HepG2 (cell line): ENCODE measurements around the gene ESPN. TPM values are rescaled to one million over a fixed set of nuclear protein-coding genes. Genes with fewer than 3 reads are reported as not detected.
A peak's percentile ranks its signal among the peaks of the same experiment; 100 is the strongest.

Source experiments
- AKAP8 ChIP-seq: sonication (generic); formaldehyde crosslinking; IDR thresholded peaks from 2 replicates; pipeline ENCODE4 v1.5.1; 2020; ENCODE audit warnings: mild to moderate bottlenecking, missing genetic modification reagents
- ARID2 ChIP-seq: sonication (generic); formaldehyde crosslinking; IDR thresholded peaks from 2 replicates; pipeline ENCODE4 v1.8.1; 2022; ENCODE audit warnings: mild to moderate bottlenecking, missing genetic modification reagents, borderline replicate concordance
- CAMTA2 ChIP-seq: sonication (generic); formaldehyde crosslinking; IDR thresholded peaks from 2 replicates; pipeline ENCODE4 v1.4.0; 2020; ENCODE audit warnings: mild to moderate bottlenecking, missing genetic modification reagents, borderline replicate concordance
- CENPX ChIP-seq: sonication (generic); formaldehyde crosslinking; IDR thresholded peaks from 2 replicates; pipeline ENCODE4 v1.9.0; 2021; ENCODE audit warnings: mild to moderate bottlenecking, missing genetic modification reagents, moderate library complexity
- CREB1 ChIP-seq, 2 experiments: fragments of 450-650 bp in 1 of 2; IDR thresholded peaks; 2 replicates each; pipeline ENCODE4 v1.6.1; 2016 to 2017; ENCODE audit warnings: control low read depth in 1 of 2, mild to moderate bottlenecking in 1 of 2, missing compliant biosample characterization in 1 of 2, missing genetic modification characterization in 1 of 2
- CTCF ChIP-seq: sonication (generic); formaldehyde crosslinking; IDR thresholded peaks from 2 replicates; pipeline ENCODE4 v1.5.0; 2020; ENCODE audit warnings: mild to moderate bottlenecking, missing genetic modification reagents, moderate library complexity
- HDAC2 ChIP-seq: sonication (generic); formaldehyde crosslinking; IDR thresholded peaks from 2 replicates; pipeline ENCODE4 v1.4.0; 2020; ENCODE audit warnings: missing genetic modification reagents
- HOXA9 ChIP-seq: sonication (generic); formaldehyde crosslinking; IDR thresholded peaks from 2 replicates; pipeline ENCODE4 v1.8.1; 2022; ENCODE audit warnings: missing genetic modification reagents, mild to moderate bottlenecking, moderate library complexity, borderline replicate concordance
- NONO ChIP-seq, 2 experiments: fragments of 450-650 bp in 1 of 2; sonication (generic) in 1 of 2; formaldehyde crosslinking in 1 of 2; IDR thresholded peaks in 1 of 2; conservative IDR thresholded peaks in 1 of 2; 2 replicates each; pipeline versions ENCODE4 v1.6.1 to v1.8.0; 2017 to 2022; ENCODE audit warnings: mild to moderate bottlenecking in 1 of 2, missing genetic modification reagents in 1 of 2, moderate library complexity in 1 of 2
- NR1H2 ChIP-seq: sonication (generic); formaldehyde crosslinking; IDR thresholded peaks from 2 replicates; pipeline ENCODE4 v1.8.1; 2022; ENCODE audit warnings: low read depth, missing genetic modification reagents, borderline replicate concordance
- NR2F2 ChIP-seq: IDR thresholded peaks from 2 replicates; pipeline ENCODE4 v1.6.1; 2012; ENCODE audit warnings: low read depth, inconsistent platforms, borderline replicate concordance
- PAF1 ChIP-seq: IDR thresholded peaks from 2 replicates; pipeline ENCODE4 v1.6.1; 2016; ENCODE audit warnings: missing genetic modification reagents, missing compliant biosample characterization
- POLR2AphosphoS5 ChIP-seq: IDR thresholded peaks from 2 replicates; pipeline ENCODE4 v1.6.1; 2012; ENCODE audit warnings: low read depth, low read length
- SMYD3 ChIP-seq: sonication (generic); formaldehyde crosslinking; IDR thresholded peaks from 2 replicates; pipeline ENCODE4 v1.8.1; 2023; ENCODE audit warnings: mild to moderate bottlenecking, missing genetic modification reagents
- U2AF2 ChIP-seq: fragments of 200-400 bp; formaldehyde crosslinking; IDR thresholded peaks from 2 replicates; pipeline ENCODE4 v1.6.1; 2017; ENCODE audit warnings: low read depth, mild to moderate bottlenecking, low read length
- YY1 ChIP-seq: IDR thresholded peaks from 2 replicates; pipeline ENCODE4 v1.6.1; 2011; ENCODE audit warnings: low read length, low read depth, moderate library complexity, mild to moderate bottlenecking; ENCODE audit not compliant: insufficient read depth, insufficient replicate concordance
- ZFYVE20 ChIP-seq: sonication (generic); formaldehyde crosslinking; IDR thresholded peaks from 2 replicates; pipeline ENCODE4 v1.8.0; 2023; ENCODE audit warnings: low read depth, mild to moderate bottlenecking, moderate library complexity, missing genetic modification reagents, borderline replicate concordance
- ZNF451 ChIP-seq: sonication (generic); formaldehyde crosslinking; IDR thresholded peaks from 2 replicates; pipeline ENCODE4 v1.5.0; 2020; ENCODE audit warnings: mild to moderate bottlenecking, missing genetic modification reagents
- ZNF678 ChIP-seq: sonication (generic); formaldehyde crosslinking; IDR thresholded peaks from 2 replicates; pipeline ENCODE4 v1.4.0; 2020; ENCODE audit warnings: mild to moderate bottlenecking, missing genetic modification reagents
- polyA plus RNA-seq, 8 experiments: library from polyadenylated mRNA; depleted of rRNA in 3 of 8; stranded (reverse) in 7 of 8; unstranded in 1 of 8; fragments of >200 nt; fragmentation: Illumina TruSeq in 4 of 8; extraction: Trizol in 4 of 8; gene quantifications; 2 replicates each; pipeline versions ENCODE4 v1.2.1 to v1.2.3, GENCODE V29; 2011 to 2016; ENCODE audit warnings: low read depth in 4 of 8, missing spikeins in 1 of 8, mixed read lengths in 1 of 8; ENCODE audit not compliant: insufficient read depth in 1 of 8
- total RNA-seq, 5 experiments: library from RNA; depleted of rRNA; stranded (reverse); fragments of >200 nt; fragmentation: Illumina TruSeq; extraction: Trizol; gene quantifications; 2 replicates each; pipeline ENCODE4 v1.2.3, GENCODE V29; 2016; ENCODE audit warnings: low read depth in 1 of 5
- TF ChIP-seq, protein P1 (sequence below): sonication (generic); formaldehyde crosslinking; conservative IDR thresholded peaks from 2 replicates; pipeline ENCODE4 v1.8.0; 2022; ENCODE audit warnings: mild to moderate bottlenecking, moderate library complexity, missing genetic modification reagents
- TF ChIP-seq, protein P2 (sequence below): sonication (generic); formaldehyde crosslinking; IDR thresholded peaks from 2 replicates; pipeline ENCODE4 v1.5.0; 2020; ENCODE audit warnings: missing genetic modification reagents
- TF ChIP-seq, protein P3 (sequence below): IDR thresholded peaks from 2 replicates; pipeline ENCODE4 v1.6.1; 2016

Gene ESPN
- total and polyA plus RNA-seq, 2 of the 13 experiments (the other 11 are each of a cell fraction or from before 2014, with no cell fraction given): 48.6 to 54.2 TPM

DNA sequence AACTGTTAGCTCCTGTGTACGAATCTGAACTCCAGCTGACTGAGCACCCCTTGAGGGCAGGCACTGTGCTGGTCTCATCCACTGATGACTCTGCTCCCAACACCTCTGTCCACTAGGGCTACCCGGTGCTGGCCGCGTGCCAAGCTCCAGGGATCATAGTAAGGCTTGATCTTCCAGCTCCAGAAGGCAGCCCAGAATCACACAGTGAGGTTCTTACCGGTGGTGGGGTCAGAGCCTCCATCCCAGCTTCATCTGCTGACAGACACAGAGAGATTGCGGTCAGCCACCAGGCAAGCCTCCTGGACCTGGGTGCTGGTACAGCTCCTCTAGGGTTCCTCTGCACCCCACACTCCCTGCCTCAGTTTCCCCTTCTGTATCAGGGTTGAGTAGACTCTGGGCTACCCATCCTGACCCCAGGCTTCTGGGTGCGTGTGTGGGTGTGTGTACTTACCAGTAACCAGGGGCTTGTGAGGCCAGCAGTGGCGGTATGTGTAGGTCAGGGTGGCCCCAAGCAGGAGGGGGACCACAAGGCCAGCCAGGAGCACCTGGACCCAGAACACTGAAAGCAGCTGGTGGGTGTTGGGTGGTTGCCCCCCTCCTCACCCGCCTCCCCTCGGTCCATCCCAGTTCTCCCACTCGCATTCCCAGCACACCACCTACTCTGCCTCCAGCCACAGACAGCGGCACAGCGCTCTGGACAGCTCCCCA is 38.0 kb downstream of the ESPN start (continued):
- TF ChIP-seq ZNF451 (CRISPR knock-in tag) (no peak), CENPX (CRISPR knock-in tag) (no peak), ZNF678 (CRISPR knock-in tag) (no peak), ARID2 (0 out of 2 replicates have a peak, but pooled peaks have one; percentile 22), U2AF2 (no peak), NR2F2 (no peak), CREB1 (IDR thresholded peaks at IDR 0.05) (no peak), CREB1 (CRISPR knock-in tag; IDR thresholded peaks at IDR 0.05) (peak; percentile 42; the same call in 1 of the 2 replicates), CTCF (CRISPR knock-in tag) (peak; percentile 11; the same call in 1 of the 2 replicates), POLR2AphosphoS5 (peak; percentile 54; the same call in 1 of the 2 replicates), AKAP8 (CRISPR knock-in tag) (peak; percentile 94), CAMTA2 (0 out of 2 replicates have a peak, but pooled peaks have one; percentile 38), YY1 (no peak), HOXA9 (CRISPR knock-in tag) (no peak), HDAC2 (CRISPR knock-in tag) (no peak), NONO (IDR thresholded peaks at IDR 0.05) (no peak), NONO (CRISPR knock-in tag; conservative IDR thresholded peaks at IDR 0.05) (peak; percentile 69), NR1H2 (no peak), ZFYVE20 (0 out of 2 replicates have a peak, but pooled peaks have one; percentile 41), PAF1 (peak; percentile 19; the same call in 1 of the 2 replicates), SMYD3 (CRISPR knock-in tag) (0 out of 2 replicates have a peak, but pooled peaks have one; percentile 27)
- TF ChIP-seq, protein P1, sequence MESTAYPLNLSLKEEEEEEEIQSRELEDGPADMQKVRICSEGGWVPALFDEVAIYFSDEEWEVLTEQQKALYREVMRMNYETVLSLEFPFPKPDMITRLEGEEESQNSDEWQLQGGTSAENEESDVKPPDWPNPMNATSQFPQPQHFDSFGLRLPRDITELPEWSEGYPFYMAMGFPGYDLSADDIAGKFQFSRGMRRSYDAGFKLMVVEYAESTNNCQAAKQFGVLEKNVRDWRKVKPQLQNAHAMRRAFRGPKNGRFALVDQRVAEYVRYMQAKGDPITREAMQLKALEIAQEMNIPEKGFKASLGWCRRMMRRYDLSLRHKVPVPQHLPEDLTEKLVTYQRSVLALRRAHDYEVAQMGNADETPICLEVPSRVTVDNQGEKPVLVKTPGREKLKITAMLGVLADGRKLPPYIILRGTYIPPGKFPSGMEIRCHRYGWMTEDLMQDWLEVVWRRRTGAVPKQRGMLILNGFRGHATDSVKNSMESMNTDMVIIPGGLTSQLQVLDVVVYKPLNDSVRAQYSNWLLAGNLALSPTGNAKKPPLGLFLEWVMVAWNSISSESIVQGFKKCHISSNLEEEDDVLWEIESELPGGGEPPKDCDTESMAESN: peak; percentile 97
- TF ChIP-seq, protein P2, sequence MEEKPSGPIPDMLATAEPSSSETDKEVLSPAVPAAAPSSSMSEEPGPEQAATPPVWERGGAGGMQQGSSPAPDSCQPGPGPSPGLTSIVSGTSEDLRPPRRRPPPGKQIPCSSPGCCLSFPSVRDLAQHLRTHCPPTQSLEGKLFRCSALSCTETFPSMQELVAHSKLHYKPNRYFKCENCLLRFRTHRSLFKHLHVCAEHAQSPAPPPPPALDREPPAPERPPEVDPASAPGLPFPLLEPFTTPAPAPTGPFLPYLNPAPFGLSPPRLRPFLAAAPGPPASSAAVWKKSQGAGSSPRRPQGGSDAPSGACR (CRISPR knock-in tag): no peak
- TF ChIP-seq, protein P3, sequence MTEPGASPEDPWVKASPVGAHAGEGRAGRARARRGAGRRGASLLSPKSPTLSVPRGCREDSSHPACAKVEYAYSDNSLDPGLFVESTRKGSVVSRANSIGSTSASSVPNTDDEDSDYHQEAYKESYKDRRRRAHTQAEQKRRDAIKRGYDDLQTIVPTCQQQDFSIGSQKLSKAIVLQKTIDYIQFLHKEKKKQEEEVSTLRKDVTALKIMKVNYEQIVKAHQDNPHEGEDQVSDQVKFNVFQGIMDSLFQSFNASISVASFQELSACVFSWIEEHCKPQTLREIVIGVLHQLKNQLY: no peak
